Islet of Langerhans (tissue), 1 donor: ENCODE measurements around the gene TOMM7.
"Not testable (repeated sequence)": the region's sequence is repeated elsewhere in the genome, so short reads cannot be mapped to it uniquely, and the experiment has no call there.

Experiments used
- FAIRE-seq: peaks from one replicate; lab custom pipeline; 2011; peaks lifted over from hg19 to GRCh38; lab: Jason Lieb, UNC

TOMM7 gene

DNA sequence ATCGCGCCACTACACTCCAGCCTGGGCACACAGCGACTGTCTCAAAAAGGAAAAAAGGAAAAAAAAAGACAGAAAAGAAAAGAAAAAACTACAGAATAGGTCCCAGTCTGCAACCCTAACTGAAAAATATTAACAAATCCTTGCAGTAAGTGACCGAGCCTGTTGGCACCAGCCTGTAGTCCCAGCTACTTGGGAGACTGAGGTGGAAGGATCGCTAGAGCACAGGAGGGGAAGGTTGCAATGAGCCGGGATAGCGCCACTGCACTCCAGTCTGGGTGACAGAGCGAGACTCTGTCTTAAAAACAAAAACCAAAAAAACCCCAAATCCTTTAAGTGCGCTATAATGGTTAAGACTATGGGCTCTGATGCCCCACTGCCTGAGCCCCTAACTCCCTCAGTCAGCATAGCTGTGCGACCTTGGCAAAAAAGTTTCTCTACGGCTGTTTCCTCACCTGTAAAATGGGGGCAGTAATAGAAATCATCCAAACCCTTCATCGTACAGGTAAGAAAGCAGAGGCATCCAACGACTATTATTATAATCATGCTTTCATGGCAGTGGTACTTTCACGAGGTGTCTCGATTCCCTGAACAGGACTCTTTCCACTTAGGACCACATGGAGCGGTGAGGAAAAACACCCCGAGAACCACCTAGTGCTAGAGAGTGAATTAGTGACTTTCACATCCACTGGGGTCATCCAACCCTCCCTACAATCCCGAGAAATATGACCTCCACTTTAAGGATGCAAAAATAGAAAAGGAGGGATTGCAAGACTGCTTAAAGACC is 755 bp downstream of the TOMM7 start:
- no peak for FAIRE-seq

DNA sequence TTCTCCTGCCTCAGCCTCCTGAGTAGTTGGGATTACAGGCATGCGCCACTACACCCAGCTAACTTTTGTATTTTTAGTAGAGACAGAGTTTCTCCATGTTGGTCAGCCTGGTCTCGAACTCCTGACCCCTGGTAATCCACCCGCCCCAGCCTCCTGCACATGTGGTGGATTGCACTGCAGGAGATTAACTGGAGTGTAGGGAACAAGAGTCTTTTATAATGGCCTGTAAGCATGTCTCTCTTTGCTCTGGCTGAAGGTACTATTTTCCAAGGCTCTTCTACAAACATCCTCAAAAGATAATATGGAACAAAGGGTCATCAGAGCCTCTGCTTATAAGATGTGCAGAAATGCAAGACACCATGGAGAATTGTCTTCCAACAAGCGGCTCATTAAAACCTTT is 3.2 kb downstream of the TOMM7 start:
- no peak for FAIRE-seq

DNA sequence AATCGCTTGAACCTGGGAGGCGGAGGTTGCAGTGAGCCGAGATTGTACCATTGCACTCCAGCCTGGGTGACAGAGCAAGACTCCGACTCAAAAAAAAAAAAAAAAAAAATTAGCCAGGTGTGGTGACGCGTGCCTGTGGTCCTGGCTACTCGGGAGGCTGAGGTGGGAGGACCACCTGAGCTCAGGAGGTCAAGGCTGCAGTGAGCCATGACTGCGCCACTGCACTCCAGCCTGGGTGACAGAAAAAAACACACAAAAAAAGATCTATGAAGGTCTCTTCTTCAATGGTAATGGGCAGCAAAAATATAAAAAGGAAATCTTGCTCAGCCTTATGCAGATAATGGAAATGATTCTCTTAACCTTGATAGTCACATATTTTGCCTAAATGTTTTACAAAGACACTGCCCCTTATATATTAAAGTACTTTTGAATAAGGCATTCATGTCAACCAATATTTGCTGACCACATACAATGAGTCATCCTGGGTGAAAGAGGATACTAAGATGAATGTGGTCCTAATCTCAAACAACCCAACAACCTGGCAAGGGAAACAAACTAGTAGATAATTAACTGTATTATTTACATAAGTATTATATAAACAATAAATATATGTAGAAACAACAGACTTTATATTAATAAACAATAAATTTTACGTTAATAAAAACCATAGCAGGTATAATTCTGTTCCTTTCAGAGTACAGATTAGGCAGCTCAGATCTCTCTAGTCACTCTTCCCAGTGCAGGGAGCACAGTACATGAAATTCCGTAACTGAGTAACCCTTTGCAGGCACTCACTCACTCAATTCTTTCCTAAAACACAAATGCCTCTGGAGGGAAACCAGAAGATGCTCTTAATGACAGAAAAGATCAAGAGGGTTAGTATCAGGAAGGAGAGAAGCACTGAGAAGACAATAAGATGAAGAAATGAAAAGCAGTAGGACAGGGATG is 8.1 kb downstream of the TOMM7 start:
- FAIRE-seq, result no peak

DNA sequence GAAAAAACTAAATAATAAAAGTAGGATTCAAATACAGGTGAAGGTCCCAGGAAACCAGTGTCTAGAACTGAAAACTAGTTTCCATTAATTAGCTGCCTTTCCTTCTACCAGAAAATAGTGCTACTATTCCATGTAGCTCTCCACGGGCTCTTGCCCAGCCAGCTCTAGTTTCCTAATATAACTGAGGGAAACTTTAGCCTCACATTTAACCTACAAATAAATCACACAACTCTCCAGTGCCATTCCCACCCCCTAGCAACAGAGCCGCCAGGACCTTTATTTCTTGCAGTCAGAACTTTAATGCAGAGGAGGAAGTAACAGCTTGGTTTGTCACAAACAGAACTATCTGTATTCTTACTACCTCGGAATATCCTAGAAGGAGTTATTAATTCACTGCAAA is 10.3 kb downstream of the TOMM7 start:
- no peak for FAIRE-seq

DNA sequence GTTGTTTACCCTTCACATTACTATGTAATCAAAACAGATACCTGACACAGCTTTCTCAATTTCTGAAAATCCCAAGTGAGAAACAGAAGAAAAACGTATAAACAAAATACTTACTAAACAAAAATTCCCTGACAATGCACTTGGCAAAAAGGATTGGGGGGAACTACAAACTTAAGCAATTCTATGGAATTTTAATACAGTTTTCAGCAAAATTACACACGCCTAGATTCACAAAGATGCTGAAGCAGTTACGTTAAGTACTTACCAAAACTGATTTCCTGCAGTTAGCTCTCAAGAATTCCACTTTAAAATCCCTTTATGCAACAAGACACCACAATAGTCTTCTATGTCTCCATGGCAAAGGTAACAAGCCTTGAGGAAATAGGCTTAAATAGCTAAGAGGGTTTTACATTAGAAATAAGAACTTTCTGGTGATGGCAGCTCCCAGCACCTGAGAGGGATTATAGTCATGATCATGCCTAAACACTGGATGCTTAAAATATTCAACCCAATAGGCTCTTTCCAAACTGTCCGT is 10.8 kb downstream of the TOMM7 start:
- no peak for FAIRE-seq

DNA sequence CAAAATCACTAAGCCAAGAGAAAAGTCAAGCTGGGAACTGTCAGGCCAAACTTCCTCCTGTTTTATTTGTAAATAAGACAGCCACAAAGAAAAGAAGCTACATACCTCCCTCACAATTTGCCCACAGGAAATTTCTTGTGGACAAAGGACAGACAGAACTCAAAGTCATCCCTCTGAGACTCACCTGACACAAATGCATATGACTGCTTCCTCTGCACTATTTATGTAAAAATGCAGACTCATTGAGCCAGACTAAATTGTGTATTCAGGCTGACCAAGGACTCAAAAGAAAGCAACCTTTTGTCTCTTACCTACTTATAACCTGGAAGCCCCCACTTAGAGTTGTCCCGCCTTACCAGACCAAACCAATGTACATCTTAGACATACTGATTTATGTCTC is 11.8 kb downstream of the TOMM7 start:
- FAIRE-seq, result no peak

DNA sequence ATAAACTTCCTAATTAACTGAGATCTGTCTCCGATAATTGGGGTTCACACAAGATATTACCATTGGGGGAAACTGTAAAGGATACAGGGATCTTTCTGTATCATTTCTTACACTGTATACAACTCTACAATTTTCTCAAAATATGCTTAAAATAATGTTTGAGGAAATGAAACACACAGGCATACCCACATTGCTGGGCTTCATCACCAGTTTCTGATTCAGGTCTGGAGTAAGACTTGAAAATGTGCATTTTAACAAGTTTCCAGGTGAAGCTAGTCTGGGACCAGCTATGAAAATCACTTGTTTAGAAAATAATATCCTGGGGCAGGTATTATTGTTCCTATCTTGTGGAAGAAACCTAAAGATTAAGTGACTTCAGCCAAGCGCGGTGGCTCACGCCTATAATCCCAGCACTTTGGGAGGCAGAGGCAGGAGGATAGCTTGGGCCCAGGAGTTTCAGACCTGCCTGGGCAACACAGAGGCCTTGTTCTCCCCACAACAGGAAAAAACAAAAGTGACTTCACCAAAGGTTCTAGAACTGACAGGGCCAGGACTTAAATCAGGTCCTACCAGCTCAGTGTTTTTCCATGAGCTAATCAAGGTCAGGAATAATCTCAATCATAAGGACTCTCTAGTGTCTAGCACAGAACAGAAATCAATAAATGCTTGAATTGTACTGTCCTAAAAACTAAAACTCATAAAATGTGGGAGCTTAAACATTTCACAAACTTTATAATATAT is 12.6 kb downstream of the TOMM7 start:
- no peak for FAIRE-seq

DNA sequence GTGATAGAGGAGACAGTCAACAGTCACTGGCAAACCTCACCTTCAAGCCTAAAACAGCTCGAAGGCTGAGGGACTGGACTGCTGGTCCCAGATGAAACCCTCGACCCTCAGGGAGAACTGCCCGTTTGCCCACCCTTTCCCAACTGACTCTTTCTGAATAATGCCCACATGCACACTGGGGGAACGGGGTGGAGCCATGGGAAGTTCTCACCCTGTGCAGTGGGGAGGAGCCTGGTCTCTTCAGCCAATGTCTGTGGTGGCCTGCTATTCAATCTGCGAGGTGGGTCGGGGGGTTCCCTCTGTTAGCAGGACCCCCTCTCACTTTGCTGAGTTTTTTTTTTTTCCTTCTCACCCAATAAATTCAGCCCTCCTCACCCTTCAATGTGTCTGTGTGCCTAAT is 14.5 kb downstream of the TOMM7 start:
- FAIRE-seq, result no peak

DNA sequence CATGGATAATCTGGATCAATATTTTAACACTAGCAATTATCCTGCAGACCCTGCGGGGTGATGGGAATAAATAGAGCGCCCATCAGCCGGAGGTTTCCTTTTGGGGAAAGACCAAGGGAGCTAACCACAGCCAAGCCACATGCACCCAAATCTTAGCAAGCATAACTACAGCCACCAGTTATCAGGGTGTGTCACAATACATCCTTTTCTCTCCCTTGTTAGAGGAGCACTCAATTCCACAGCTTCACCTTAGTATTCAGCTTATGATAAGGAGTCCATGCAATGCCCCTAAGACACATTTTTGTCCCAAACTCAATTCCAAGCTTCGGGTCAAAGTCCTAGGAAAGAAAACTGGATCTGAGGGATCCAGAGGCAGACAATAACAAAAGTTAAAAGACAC is 15.9 kb downstream of the TOMM7 start:
- FAIRE-seq, result no peak

DNA sequence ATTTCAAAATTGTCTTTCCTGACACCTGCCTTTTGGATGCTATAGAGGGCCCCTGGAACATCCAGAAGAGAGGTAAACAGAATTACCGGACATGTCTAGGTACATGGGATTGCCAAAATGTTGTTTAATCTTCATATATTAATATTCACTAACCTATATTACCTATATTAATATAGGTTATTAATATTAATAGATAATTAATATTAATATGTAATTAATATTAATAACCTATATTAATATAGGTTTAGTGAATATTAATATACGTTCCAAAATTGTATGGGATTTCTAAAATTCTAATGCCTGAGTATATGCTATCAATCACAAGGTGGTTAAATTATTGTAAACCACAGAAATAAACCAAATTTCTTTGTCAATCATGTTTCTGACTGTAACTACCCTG is 17.4 kb downstream of the TOMM7 start:
- no peak for FAIRE-seq

DNA sequence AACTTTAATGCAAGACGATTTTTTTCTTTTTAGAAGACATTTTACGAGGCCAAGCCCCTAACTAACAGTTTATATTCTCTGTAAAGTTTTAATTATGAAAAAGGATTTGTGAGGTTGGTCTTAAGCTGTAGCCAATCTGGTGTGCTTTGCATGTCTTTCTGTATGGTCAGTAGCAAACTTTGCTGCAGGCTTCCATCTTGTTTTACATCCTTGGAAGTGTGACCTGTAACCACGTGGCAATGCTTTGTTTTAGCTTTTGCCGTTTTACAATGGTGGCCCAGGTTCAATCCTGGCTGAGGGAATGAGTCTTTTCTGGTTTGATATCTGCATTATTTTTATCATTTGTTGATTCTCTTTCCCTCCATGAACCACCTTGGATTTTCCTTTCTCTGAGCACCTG is 19.8 kb downstream of the TOMM7 start:
- FAIRE-seq, result not testable (repeated sequence)

DNA sequence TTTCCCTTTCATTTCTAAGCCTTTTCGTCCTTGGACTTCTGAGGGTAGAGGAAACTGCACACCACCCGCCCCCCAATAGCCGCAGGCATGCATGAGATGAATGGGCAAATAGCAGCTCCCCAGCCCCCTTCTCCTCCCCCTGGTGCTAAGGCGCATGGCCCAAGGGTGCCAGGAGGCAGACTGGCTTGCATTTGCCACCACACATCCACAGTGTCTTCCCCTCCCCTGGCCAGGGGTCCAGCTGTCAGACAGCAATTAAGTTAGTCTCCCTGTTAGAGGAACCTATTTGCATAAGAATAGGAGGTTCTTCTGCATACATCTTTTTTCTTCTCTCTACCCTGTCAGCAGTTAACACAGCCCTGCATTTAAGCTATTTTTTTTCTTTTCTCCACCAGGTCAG is 20.2 kb downstream of the TOMM7 start:
- FAIRE-seq, result no peak

DNA sequence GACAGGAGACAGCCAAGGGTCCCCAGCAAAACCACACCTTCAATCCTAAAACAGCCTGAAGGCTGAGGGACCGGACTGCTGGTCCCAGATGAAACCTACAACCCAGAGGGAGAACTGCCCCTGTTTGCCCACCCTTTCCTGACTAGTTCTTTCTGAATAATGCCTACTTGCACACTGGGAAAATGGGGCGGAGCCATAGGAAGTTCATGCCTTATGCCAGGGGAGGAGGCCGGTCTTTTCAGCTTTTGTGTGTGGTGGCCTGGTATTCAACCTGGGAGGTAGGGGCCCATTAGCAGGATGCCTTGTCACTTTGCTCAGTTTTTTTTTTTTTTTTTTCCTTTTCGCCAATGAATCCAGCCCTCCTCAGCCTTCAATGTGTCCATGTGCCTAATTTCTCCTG is 20.7 kb downstream of the TOMM7 start:
- no peak for FAIRE-seq

DNA sequence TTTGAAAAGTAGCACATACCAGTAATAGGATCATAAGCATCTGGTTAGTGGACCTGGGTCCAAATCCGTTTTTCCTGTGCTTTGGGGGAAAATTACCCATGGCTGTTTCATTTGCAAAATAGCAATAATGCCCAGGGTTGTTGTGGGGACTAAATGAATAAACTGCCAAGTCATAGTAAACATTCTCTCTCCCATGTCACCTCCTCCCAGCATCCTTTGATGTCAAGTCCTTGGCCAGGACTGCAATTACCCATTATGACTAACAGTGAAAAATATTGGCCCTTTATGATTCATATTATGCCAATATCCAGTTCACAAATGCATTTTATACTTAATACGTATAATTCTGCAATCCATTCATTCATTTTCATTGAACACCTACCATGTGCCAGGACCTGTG is 23.0 kb downstream of the TOMM7 start:
- no peak for FAIRE-seq

DNA sequence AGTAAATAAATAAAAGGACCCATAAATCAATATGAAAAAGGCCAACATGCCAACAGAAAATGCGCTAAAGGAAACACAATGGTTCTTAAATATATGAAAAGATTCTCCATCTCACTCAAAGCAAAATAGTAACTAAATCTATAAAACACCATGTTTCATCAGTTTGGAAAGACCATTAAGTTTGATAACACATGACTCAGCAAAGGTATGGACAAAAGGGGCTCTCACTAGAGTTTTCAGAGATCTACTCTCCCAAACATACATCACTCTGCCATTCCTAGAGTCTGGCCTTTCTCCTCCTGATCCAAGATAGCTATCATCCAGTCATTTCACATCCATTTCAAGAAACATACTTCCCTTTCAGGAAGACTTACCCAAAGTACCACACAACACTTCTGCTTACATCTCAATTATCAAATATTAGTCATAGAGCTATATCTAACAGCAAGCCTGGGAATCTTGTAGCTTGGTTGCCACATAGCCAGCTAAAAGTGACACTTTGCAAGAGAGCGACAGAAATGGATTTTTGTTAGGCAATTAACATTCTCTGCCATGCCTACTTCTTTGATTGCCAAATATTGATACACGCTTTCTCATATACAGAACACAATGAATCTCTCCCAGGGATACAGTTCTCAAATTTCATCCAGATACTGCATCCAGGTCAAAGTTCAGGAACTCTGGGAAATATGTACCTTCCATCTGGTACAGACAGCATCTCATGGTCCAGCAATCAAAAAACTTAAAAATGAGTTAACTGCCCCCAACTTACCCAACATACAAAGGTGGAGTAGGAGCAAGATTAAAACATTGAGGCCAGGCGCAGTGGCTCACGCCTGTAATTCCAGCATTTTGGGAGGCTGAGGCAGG is 28.8 kb downstream of the TOMM7 start:
- FAIRE-seq, result no peak

DNA sequence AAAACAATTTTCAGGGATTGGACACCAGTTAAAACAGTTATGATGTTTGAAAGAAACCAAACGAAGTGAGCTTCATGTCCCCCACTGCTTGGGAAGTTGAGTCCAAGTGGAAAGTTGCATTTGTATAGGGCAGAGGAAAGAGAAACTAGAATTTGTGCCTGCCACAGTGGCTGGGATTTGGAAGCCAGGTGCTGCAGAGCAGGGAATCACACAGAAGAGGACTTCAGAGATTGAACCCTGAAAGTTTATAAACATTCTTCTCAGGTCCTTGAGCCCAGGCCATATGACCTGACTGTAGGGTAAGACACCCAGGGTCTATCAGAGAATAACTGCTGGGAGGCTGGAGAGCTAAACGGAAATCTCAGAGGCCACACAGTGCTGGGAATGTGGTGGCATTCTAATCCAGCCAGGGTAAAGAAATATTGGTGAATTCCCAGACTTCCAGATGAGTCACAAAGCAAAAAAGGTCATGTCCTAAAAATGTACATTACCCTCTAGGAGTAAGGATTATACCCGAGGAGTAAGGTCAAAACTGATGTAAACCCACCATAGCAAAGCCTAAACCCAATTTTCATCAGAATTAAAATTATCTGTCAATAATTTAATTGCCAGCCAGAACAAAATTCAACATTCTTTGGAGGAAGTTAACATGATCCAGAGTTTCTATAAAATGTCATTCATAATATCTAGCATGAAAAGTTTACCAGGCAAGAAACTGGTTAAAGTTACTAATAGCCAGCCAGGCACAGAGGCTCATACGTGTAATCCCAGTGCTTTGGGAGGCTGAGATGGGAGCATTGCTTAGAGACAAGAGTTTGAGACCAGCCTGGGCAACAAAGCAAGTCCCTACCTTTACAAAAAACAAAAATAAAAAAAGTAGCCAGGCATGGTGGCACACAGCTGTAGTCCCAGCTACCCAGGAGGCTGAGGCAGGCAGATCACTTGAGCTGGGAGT is 31.2 kb downstream of the TOMM7 start:
- FAIRE-seq, result no peak

DNA sequence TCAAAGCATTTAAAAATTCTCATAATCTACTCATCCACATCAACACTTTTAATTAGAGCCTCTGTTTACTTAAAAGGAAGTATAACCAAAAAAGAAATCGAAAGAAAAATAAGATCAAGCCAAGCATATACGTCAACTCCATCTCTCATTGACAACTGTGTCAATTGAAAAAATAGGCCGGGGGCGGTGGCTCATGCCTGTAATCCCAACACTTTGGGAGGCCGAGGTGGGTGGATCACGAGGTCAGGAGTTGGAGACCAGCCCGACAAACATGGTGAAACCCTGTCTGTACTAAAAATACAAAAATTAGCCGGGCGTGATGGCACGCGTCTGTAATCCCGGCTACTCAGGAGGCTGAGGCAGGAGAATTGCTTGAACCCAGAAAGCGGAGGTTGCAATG is 32.0 kb downstream of the TOMM7 start:
- FAIRE-seq, result not testable (repeated sequence)

DNA sequence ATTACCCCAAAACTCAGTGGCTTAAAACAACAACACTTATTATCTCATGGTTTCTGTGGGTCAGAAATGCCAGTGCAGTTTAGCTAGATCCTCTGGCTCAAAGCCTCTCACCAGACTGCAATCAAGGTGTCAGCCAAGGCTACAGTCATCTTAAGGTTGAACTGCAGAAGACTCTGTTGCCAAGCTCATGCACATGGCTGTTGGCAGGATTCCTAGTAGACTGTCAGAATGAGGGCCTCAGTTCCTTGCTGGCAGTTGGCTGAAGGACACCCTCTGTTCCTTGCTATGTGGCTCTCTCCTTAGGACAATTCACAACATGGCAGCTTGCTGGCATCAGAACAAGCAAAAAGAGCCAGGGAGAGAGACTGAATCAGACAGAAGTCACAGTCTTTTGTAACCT is 34.7 kb downstream of the TOMM7 start:
- FAIRE-seq, result no peak

DNA sequence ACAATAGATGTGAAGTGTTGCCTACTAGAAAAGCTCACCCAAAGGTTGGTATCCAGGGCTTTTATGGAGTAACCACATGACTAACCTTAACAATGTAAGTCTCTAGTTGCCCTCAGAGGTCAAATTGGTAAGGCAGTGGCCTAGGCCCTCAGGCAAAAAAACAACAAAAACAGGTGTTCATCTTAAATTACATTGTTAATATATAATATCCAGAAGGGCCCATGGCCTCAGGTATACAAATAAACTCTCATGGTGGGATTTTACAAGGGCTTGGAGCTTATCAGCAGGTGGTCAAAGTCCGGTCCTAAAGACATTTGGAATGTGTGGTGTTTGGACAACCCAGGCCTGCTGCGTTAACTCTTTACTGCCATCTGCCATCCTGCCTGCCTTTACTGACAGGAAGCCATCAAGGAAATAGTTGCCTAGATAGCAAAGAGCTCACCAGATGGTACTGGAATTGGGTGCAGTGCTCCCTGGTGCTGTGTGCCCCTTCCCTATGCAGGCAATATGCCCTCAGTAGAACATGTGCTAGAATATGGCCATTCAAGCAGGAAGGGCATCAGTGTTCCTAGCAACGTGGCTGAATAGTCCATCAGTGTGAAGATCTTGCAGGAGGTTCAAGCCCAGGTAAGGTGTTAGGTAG is 36.2 kb downstream of the TOMM7 start:
- no peak for FAIRE-seq

DNA sequence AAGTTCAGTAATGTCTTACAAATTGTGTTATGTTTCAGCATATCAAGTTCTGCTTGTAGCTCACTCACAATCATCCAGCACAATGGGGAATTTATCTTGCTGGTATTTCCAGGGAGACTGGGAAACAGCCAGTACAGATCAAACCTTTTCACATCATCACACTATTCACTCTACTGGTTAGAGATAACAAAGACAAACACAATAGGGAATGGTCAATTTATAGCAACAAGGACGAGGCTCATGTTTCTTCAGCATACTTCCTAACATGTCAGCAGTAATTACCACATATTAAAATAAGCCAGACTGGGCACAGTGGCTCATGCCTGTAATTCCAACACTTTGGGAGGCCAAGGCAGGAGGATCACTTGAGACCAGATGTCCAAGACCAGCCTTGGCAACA is 38.3 kb downstream of the TOMM7 start:
- no peak for FAIRE-seq
